MCF 10A (cell line): Measurements from ENCODE around the gene FAM181A. TPM values are rescaled to one million over a fixed set of nuclear protein-coding genes. Genes with fewer than 3 reads are reported as not detected.

ENCODE experiments used
- BruUV-seq: library from RNA; stranded (reverse); fragments of 400-500 nt; replicated peaks from 2 replicates; lab custom pipeline; 2021; lab: Mats Ljungman, UMichigan
- CTCF ChIA-PET: fragments of 300-600 bp; sonication (Branson Sonifier 250); formaldehyde crosslinking; extraction: SDS; loops from one replicate; lab custom pipeline; 2021; ENCODE audit warnings: antibody characterized with exemption, inconsistent platforms; lab: Yijun Ruan, JAX
- POLR2A ChIA-PET: fragments of 300-600, 350-650 bp; sonication (Branson Sonifier 250); formaldehyde crosslinking; extraction: SDS; loops from one replicate; lab custom pipeline; 2020; ENCODE audit warnings: antibody characterized with exemption, inconsistent platforms; lab: Yijun Ruan, JAX
- DNase-seq: peaks from one replicate; pipeline ENCODE4 v3.0.0-alpha.2; 2018; ENCODE audit not compliant: unreplicated experiment
- H3K27ac Mint-ChIP-seq: one replicate; pipeline ENCODE4 v1.8.0; 2022; ENCODE audit warnings: mild to moderate bottlenecking, low read depth, mixed read lengths; ENCODE audit not compliant: unreplicated experiment
- H3K27me3 Mint-ChIP-seq: one replicate; pipeline ENCODE4 v1.8.0; 2022; ENCODE audit warnings: mixed read lengths; ENCODE audit not compliant: insufficient read depth, unreplicated experiment
- H3K36me3 Mint-ChIP-seq: one replicate; pipeline ENCODE4 v1.8.0; 2022; ENCODE audit warnings: mild to moderate bottlenecking, moderate library complexity, mixed read lengths; ENCODE audit not compliant: insufficient read depth, unreplicated experiment
- H3K4me1 Mint-ChIP-seq: one replicate; pipeline ENCODE4 v1.8.0; 2022; ENCODE audit warnings: mixed read lengths; ENCODE audit not compliant: insufficient read depth, unreplicated experiment
- H3K4me3 Mint-ChIP-seq: one replicate; pipeline ENCODE4 v1.8.0; 2022; ENCODE audit warnings: mild to moderate bottlenecking, moderate library complexity, mixed read lengths; ENCODE audit not compliant: unreplicated experiment
- H3K9me3 Mint-ChIP-seq: one replicate; pipeline ENCODE4 v1.8.0; 2022; ENCODE audit warnings: mixed read lengths; ENCODE audit not compliant: unreplicated experiment
- CTCF ChIP-seq: fragments of 200-600 bp; IDR thresholded peaks from one replicate; pipeline ENCODE4 v1.8.0; 2022; ENCODE audit warnings: antibody characterized with exemption, mild to moderate bottlenecking; ENCODE audit not compliant: unreplicated experiment
- intact Hi-C: fragments of 100-400 bp; cut with micrococcal nuclease; formaldehyde crosslinking; loops from 2 replicates; pipeline ENCODE4 v1.14.1; 2022
- total RNA-seq: library from RNA; stranded (reverse); gene quantifications from 2 replicates; pipeline ENCODE4 v1.2.3, GENCODE V29; 2022

FAM181A gene
- total RNA-seq, 1 experiment from 2014 or later, result not detected

GRCh38 chr14:93906341-93907329 is 20.5 kb upstream of the FAM181A start:
- Mint-ChIP-seq H3K4me1 (no peaks in the 10 kb centered on the region), H3K27ac (no peak overlapping the region), H3K4me3 (no peak overlapping the region), H3K9me3 (no peaks in the 10 kb centered on the region), H3K36me3 (no peaks in the 10 kb centered on the region), H3K27me3 (peaks cover 54% of the 10 kb centered on the region)
- peak; percentile 79 for TF ChIP-seq CTCF
- intact Hi-C loops, result loop anchor here (1.0 kb wide), 1 partner anchor 251 kb away; no protein-coding TSS in a partner anchor
- no TSS peak for BruUV-seq
- POLR2A ChIA-PET, result interaction anchor here (1.5 kb wide), 1 partner anchor 30 kb away, joined by 5 read pairs; no protein-coding TSS in a partner anchor
- CTCF ChIA-PET, result interaction anchor here (0.6 to 13.2 kb wide), 8 partner anchors 11 to 261 kb away, joined by 3 to 135 read pairs (median 3); no protein-coding TSS in a partner anchor
- DNase-seq, result peak; percentile 83

- CTCF ChIA-PET, result interaction anchor here (0.7 to 2.3 kb wide), 6 partner anchors 15 to 255 kb away, joined by 3 to 11 read pairs (median 4); no protein-coding TSS in a partner anchor
- no peak for DNase-seq
These were observed 17.6 kb upstream of the FAM181A start for GRCh38 chr14:93909429-93910128.

GRCh38 chr14:93911975-93912615 is 15.0 kb upstream of the FAM181A start:
- no peaks in the 10 kb centered on the region for H3K36me3 Mint-ChIP-seq
- DNase-seq, result no peak
- no peaks in the 10 kb centered on the region for H3K4me1 Mint-ChIP-seq
- peaks cover 12% of the 10 kb centered on the region for H3K27me3 Mint-ChIP-seq
- no TSS peak for BruUV-seq
- peaks cover 7% of the 10 kb centered on the region for H3K9me3 Mint-ChIP-seq
- no peak for TF ChIP-seq CTCF
- POLR2A ChIA-PET, result interaction anchor here (1.0 kb wide), 1 partner anchor 43 kb away, joined by 3 read pairs; no protein-coding TSS in a partner anchor
- H3K27ac Mint-ChIP-seq, result no peak overlapping the region
- CTCF ChIA-PET, result interaction anchor here (1.4 kb wide), 1 partner anchor 19 kb away, joined by 5 read pairs; no protein-coding TSS in a partner anchor
- intact Hi-C loops, result no loop called here
- no peak overlapping the region for H3K4me3 Mint-ChIP-seq

More at GRCh38 chr14:93909429-93910128, 17.6 kb upstream of the FAM181A start:
- Mint-ChIP-seq H3K27ac (no peak overlapping the region), H3K4me1 (no peaks in the 10 kb centered on the region), H3K9me3 (peaks cover 7% of the 10 kb centered on the region), H3K4me3 (no peak overlapping the region), H3K27me3 (peaks cover 25% of the 10 kb centered on the region), H3K36me3 (no peaks in the 10 kb centered on the region)
- BruUV-seq, result no TSS peak
- TF ChIP-seq CTCF, result no peak
- POLR2A ChIA-PET, result no interaction called here
- intact Hi-C loops, result no loop called here
